ENCODE results near the gene UBTD2.
"Not testable (repeated sequence)": the region's sequence is repeated elsewhere in the genome, so short reads cannot be mapped to it uniquely, and the experiment has no call there.

Gene UBTD2

DNA sequence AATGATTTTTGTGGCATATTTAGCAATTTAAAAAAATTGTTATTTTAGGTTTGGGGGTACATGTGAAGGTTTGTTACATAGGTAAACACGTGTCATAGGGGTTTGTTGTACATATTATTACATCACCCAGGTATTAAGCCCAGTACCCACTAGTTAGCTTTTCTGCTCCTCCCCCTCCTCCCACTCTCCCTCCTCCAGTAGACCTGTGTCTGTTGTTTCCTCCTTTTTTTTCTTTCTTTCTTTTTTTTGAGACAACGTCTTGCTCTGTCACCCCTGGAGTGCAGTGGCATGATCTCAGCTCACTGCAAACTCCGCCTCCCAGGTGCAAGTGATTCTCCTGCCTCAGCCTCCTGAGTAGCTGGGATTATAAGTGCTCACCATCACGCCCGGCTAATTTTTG, 8.3 kb upstream of the UBTD2 start:
- not testable (repeated sequence) for DNase-seq

DNA sequence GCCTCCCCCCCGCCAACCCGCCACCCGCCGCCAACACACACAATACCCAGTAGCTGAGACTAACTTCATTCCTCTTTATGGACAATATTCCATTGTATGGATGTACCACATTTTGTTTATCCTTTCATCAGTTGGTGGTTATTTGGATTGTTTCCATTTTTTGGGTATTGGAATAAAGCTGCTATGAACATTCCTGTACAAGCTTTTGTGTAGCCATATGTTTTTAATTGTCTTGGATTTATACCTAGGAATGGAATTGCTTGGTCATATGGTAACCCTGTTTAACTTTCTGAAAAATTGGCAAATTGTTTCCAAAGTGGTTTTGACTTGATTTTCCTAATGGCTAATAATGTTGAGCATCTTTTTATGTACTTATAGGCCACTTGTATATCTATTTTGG, 4.9 kb upstream of the UBTD2 start:
- DNase-seq, result no peak

DNA sequence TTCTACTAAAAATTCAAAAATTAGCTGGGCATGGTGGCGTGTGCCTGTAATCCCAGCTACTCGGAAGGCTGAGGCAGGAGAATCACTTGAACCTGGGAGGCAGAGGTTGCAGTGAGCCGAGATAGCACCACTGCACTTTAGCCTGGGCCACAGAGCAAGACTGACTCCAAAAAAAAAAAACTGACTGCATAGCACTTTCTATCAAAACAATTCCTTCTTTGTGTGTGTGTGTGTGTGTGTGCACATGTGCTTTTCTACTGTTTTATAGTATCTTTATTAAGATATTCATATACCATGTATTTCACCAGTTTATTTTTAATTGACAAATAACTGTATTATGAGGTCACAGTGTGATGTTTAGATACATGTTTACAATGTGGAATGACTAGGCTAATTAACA, 3.6 kb upstream of the UBTD2 start:
- DNase-seq, result not testable (repeated sequence)

DNA sequence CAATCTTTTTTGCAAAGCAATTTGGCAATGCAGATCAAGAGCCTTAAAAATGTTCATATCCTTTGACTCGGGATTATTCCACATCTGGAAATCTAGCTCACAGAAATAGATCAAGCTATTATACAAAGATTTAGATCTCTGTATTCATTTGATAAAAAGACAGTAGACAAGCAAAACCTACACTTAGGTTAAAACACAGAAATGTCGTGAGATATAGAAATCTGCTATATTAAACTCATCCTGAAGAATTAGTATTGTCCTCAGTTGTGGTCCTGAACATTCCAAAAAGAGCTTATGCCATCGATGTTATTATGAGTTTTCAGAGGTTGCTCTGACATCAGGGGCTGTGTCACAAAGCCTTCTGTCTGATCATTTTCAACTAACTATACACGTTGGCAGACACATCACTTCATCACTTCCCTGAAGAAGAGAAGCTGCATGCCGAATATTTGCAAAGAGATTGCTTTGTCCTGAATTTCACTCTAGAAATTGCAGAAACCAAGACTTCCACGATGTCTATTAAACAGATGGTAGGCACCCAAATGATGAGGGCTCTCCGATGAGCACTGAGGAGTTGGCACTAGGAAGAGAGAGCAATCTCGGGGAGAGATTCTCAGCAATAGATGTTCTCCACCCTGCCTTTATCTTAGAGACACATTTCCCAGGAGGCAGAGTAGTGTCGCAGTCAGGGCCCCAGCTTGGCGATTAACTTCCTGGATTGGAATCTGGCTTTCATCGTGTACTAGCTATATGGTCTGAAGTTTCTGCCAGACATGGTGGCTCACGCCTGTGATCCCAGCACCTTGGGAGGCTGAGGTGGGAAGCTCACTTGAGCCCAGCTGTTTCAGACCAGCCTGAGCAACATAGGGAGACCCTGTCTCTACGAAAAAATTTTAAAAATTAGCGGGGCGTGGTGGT, 1.9 kb upstream of the UBTD2 start:
- no peak for DNase-seq

DNA sequence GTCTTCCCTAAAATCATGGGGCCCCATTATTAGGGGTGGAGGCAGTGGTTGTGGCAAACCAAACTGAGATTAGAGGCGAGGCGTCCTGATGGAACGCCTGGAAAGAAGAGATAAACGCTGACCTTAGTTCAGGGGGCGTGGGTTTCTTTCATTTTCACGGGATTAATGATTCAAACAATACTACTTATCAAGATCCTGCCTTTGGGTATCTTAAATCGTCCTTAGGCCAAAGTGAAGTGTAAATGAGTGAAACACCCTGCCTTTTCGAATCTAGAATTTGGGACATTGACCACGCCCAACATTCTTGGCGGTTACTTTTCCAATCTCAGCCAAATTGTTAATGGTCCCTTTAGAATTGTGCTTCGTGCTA, 1.0 kb upstream of the UBTD2 start:
- no peak for DNase-seq

DNA sequence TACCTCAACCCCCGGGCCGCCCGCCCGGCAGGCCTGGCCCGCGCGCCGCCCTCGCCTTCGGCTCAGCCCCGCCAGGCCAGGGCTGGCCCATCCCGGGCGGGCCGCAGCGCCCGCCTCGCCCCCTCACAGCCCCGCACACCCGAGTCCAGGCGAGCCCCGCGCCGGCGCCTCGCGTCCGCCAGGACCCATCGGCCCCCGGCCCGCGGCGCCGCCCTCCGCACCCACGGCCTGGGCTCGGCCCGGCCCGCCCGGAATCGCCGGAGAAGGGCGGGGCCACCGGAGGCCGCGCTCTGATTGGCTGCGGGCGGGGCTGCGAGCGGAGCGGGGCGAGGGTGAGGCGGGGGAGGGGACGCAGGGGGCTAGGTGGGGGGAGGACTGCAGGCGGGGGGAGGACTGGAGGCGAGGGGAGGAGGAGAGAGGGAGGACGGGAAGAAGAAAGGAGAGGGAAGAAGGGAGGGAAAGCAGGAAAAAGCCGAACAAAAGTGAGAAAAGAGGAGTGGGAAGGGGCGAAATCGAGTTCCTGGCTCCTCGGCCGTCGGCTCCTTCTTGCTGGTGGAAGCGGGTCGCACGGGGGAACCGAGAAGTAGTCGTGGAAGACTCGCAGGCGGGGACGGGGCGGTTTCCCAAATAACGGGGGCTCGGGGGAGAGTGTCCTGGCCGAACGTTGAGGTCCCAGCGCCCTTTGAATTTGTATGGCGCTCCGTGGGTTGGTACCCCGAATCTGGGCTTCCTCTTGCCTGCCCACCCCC, 472 bp upstream of the UBTD2 start:
- DNase-seq, result peak; percentile 61 to 69

DNA sequence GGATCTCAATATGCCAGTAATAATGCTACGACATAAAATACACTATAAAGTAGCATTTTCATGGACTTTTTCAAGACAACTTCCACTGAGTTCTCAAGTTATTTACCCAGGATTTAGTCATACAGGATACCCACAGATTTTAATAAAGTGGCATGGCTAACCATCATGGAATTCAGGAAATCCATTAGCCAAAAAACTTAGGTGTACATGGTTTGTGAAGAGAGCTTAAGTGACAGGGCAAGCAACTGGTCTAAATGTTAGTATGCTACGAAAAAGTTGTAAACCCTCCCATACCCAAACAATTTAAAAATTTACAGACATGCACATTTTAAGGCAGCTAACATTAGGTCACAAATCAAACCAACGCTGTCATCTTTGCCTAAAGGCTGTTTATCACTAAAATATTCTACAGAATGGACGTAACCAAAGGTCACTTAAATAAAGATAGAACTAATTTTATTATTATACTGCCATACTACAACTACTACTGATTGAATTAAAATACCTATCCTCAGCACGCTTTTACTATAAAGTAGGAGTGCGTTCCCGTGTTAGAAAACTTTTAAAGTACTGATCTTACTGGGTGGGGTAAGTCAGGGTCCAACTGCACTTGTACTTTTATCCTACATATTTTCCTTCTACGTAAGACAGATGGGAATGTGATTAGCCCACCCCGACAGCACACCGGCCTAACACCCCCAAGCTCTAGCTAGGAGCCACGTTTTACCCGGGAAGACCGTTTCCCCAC, 1.1 kb downstream of the UBTD2 start:
- DNase-seq, result no peak

DNA sequence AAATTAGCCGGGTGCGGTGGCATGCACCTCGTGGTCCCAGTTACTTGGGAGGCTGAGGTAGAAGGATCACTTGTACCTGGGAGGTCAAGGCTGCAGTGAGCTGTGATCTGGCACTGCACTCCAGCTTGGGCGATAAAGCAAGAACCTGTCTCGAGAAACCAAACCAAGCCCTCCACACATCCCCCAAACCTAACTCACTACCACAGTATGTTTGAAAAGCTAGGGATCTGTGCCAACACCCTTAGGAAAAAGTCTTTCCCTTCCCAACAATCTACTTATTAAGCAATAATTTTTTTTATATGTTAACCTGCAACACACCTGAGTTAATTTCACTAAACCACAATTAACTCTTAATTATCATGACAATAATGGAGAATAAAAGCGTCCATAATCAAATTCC, 2.2 kb downstream of the UBTD2 start:
- DNase-seq, result no peak

DNA sequence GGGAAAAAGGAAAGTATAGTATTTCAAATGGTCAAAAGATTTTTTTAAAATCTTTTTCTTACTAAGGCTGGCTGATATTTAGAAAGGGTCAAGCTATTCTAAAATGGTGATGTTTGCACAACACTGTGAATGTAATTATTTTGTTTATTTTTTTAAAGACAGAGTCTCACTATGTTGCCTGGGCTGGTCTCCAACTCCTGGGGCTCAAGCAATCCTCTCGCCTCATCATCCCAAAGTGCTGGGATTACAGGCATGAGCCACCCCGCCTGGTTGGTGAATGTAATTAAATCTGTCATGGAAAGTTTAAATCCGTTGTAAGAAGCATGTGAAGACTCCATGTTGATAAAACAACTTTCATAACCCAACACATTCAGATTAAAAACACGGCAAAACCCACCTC, 2.6 kb downstream of the UBTD2 start:
- DNase-seq, result no peak

DNA sequence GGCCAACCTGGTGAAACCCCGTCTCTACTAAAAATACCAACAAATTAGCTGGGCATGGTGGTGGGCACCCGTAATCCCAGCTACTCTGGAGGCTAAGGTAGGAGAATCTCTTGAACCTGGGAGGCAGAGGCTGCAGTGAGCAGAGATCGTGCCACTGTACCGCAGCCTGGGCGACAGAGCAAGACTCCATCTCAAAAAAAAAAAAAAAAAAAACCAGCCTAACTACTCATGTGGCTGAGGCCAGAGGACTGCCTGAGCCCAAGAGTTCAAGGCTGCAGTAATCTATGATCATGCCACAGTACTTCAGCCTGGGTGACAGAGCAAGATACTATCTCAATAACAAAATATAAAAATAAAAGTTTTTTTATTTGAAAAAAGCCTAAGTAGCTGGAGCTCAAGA, 3.2 kb downstream of the UBTD2 start:
- DNase-seq, result no peak

DNA sequence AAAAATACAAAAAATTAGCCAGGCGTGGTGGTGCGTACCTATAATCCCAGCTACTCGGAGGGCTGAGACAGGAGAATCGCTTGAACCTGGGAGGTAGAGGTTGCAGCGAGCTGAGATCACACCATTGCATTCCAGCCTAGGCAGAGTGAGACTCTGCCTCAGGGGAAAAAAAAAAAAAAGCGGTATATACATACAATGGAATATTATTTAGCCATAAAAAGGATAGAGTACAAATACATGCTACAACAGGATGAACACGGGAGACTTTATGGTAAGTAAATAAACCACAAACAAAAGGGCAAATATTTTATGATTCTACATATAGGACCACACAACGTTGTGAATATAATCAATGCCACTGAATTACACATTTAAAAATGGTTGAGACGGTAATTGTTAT, 5.2 kb downstream of the UBTD2 start:
- no peak for DNase-seq

DNA sequence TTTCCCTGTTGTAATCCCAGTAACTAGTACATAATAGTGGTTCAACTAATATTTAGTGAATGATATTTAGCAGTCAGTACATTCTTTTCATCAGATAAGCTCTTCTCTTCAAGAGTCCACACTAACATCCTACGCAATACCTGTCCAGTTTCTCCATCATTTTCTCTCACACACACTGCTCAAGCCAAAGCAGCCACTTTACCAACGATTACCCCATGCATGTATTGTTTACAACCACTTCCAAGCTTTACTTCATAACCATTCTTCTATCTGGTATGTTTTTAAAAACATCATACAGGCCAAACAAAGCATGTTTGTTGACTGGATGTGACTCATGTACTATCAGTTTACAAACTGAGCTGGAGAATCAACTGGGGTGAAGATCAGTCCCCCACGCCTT, 7.3 kb downstream of the UBTD2 start:
- DNase-seq, result no peak

DNA sequence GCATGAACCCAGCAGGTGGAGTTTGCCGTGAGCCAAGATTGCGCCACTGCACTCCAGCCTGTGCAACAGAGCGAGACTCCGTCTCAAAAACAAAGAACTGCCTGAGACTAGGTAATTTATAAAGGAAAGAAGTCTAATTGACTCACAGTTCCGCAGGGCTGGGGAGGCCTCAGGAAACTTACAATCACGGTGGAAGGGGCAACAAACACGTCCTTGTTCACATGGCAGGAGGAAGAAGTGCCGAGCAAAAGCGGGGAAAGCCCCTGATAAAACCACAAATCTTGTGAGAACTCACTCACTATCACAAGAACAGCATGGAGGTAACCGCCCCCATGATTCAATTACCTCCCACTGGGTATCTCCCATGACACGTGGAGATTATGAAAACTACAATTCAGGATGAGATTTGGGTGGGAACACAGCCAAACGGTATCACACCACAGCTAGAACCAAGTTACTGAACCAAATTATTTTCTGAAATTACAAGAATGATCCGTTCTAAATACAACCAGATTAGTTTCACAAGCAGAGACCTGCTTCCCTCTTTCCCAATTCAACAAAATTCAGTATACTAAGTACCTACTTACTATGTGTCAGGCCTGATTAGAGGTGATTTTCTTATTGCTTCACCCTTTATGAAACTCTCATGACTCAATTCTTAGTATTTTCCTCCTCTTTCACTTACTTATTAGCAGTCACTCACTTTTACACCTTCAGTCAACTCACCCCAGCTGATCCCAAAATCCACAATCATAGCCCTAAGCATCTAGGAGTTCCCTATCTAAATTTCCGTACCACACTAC, 8.4 kb downstream of the UBTD2 start:
- DNase-seq, result peak; percentile 59 to 71

DNA sequence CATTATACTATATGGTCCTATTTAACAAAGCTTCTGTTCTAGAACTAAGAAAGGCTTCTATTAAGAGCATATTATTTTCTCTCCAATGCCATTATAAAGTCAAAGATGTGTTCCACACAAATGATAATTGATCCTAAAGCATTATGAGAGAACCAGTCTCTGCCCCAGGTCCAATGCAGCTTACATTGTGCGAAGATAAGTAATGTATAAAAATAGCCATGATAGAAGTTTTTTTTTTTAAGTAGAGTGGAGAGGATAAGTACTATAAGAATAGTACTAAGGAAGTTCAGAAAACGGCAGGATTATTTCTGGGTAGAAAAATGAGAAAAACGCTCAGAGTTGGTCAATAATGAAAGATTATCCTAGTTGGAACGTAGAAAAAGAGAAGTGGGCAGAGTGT, 15.6 kb downstream of the UBTD2 start:
- DNase-seq, result no peak

DNA sequence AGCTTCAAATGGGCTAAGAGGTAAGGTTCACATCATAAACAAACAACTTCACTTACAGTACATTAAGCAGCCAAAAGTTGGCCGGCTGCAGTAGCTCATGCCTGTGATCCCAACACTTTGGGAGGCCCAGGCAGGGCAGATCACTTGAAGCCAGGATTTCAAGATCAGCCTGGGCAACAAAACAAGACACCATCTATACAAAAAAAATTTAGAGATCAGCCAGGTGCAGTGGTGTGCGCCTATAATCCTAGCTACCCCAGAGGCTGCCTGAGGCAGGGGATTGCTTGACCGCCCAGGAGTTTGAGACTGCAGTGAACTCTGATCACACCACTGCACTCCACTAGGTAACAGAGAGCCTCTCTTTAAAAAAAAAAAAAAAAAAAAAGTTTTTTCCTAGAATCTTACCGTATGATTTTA, 16.9 kb downstream of the UBTD2 start:
- no peak for DNase-seq

DNA sequence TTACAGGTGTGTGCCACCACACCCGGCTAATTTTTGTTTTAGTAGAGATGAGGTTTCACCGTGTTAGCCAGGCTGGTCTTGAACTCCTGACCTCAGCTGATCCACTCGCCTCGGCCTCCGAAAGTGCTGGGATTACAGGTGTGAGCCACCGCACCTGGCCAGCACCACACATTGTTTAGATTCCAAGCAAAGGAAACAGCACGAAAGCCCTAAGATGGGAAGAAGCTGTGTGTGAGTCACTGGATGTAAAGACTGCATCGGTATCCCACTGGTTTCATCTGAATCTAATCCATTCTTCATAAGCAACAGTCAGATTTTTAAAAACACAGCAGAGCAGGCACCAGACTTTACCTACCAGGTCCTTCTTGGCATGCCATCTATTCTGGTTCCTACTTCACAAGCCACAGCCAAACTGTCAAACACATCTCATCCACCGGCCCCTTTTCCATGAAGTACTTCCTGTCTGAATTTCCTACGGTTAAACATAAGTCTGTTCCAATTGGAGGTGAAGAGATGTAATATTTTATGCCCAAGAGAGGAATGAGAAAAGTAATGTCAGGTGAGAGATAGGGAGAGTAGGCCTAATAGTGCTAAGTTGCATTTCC, 17.4 kb downstream of the UBTD2 start:
- DNase-seq, result no peak

DNA sequence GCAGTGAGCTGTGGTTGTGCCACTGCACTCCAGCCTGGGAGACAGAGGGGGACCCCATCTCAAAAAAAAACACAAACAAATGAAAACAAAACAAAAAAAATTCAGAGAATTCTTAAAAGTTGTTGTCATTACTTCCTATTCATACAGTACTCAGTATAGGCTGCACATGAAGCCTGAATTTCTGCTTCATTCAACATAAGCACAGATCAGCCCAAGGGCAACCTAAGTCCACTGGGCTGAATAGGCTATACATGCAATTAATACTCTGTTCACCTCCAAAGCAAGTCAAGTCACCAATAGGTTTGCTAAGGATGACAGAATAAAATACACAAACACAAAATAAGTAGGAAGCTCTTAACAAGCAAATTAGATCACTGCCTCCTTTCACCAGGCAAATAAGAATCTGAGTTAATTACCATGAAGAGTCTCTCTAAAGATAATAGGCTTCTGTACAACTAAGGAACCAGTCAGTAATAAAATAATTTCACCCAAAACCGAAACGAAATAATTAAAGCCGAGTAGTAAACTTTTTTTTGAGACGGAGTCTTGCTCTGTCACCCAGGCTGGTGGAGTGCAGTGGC, 18.7 kb downstream of the UBTD2 start:
- DNase-seq, result no peak

DNA sequence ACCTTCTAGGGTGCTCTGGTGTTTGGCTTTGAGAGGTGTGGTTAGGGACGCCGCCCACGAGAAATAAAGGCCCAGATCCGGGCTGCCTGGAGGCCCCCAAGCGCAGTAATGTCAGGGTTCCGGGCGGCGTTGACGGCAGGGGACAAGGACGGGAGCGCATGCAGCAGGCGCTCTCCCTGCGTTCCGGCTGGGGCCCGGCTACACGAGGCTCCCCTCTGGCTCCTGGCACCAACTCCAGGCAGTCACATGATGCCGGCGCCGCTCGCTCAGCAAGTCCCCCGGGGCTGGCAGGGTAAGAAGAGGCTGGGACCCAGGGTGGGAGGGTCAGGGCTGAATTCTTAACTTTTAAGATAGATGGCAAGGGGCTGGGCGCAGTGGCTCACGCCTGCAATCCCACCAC, 28.1 kb downstream of the UBTD2 start:
- DNase-seq, result no peak

DNA sequence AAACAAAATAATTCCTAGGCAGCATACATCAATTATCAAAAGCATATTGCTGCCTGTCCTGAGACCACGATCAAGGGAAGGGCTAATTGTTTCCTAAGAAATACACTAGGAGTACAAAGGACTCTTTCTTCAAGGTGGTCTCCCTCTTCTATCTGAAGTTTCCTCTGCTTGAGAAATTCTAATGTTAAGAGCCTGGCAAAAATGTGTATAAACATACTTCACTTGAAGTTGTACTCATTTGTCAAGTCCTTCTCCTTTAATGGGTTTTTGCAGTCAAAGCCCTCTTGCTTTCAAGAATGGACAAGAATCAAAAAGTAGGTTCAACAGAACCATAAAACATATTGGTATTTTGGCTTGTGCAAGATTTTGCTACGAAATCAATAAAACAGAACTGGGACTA, 31.1 kb downstream of the UBTD2 start:
- no peak for DNase-seq

DNA sequence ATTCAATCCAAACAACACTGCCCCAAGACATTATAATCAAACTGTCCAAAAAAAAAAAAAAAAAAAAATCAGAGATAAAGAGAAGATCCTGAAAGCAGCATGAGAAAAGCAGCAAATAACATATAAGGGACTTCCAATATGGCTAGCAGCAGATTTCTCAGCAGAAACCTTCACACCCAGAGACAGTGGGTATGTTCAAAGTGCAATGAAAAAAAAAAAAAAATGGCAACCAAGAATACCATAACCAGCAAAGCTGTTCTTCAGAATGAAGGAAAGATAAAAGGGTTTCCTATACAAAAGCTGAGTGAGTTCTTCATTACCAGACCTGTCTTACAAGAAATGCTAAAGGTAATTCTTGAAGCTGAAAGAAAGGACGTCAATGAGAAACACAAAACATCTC, 32.1 kb downstream of the UBTD2 start:
- no peak for DNase-seq

DNA sequence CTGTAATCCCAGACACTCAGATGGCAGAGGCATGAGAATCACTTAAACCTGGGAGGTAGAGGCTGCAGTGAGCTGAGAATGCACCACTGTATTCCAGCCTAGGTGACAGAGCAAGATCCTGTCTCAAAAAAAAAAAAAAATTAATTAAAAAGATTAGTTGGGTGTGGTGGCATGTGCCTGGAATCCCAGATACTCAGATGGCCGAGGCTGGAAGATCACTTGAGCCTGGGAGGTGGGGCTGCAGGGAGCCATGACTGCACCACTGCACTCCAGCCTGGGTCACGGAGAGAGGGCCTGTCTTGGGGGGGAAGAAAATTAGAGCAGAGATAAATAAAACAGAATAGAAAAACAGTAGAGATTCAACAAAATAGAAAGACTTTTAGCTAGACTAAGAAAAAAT, 34.9 kb downstream of the UBTD2 start:
- DNase-seq, result no peak

DNA sequence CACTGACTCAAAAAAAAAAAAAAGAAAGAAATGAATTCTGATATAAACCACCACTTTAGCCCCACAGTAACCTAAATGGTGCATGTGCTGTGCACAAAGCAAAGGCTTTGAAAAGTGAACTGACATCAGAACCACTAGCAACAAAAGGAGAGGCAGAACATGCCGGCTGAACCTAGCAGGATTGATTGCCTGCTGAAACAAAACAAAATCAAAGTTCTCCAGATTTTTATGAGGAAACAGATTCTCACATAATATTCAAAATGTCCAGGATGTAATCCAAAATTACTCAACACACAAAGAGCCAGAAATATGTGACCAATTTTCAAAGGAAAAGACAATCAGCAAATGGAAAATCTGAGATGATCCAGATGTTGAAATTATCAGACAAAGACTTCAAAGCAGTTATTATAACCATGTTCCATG, 37.9 kb downstream of the UBTD2 start:
- no peak for DNase-seq
